ENCODE data around the gene PEX5.

PEX5 gene

GRCh38 chr12:7189398-7190267, at the start of gene PEX5:
TSS of gene PEX5 (plus strand) at chr12:7189686. CDS start at chr12:7190378, 692 bp downstream.
- Histone ChIP-seq H3K9ac (peak within 1 kb of the TSS; percentile 79), H3K4me2 (peak within 1 kb of the TSS; percentile 85), H3K4me1 (ENCODE audit: low read depth, poor library complexity, severe bottlenecking) (peaks cover 19% of the 10 kb centered on the region), H2AFZ (ENCODE audit: low read depth) (peak within 1 kb of the TSS; percentile 86), H3K36me3 (ENCODE audit: insufficient read depth) (no peaks in the 10 kb centered on the region), H3K27me3 (ENCODE audit: insufficient read depth, low read depth) (no peaks in the 10 kb centered on the region), H3K4me3 (IDR thresholded peaks at IDR 0.05; ENCODE audit: insufficient read depth, low read depth, low read length) (no peak within 1 kb of the TSS), H4K20me1 (ENCODE audit: insufficient read depth) (no peaks in the 10 kb centered on the region), H3K79me2 (ENCODE audit: insufficient read depth, low read depth) (0 out of 2 replicates have a peak, but pooled peaks cover 4% of the 10 kb centered on the region), H3K27ac (peak within 1 kb of the TSS; percentile 18; the same call in 1 of the 2 replicates)
- no peak for TF ChIP-seq CTCF (conservative IDR thresholded peaks at IDR 0.05; ENCODE audit: low read depth, low read length)

GRCh38 chr12:7141351-7142005, 48.0 kb upstream of the PEX5 start:
- Histone ChIP-seq H3K4me3 (IDR thresholded peaks at IDR 0.05; ENCODE audit: insufficient read depth, low read depth, low read length) (no peak overlapping the region), H3K9ac (no peak overlapping the region), H3K4me1 (ENCODE audit: low read depth, poor library complexity, severe bottlenecking) (peaks cover 4% of the 10 kb centered on the region), H3K27me3 (ENCODE audit: insufficient read depth, low read depth) (no peaks in the 10 kb centered on the region), H3K79me2 (ENCODE audit: insufficient read depth, low read depth) (no peaks in the 10 kb centered on the region), H3K4me2 (no peak overlapping the region), H3K36me3 (ENCODE audit: insufficient read depth) (no peaks in the 10 kb centered on the region), H4K20me1 (ENCODE audit: insufficient read depth) (no peaks in the 10 kb centered on the region), H3K27ac (no peak overlapping the region), H2AFZ (ENCODE audit: low read depth) (no peak overlapping the region)
- TF ChIP-seq CTCF (conservative IDR thresholded peaks at IDR 0.05; ENCODE audit: low read depth, low read length) = no peak

GRCh38 chr12:7142056-7142644, 47.3 kb upstream of the PEX5 start:
- H3K4me1 ChIP-seq (ENCODE audit: low read depth, poor library complexity, severe bottlenecking) = peaks cover 4% of the 10 kb centered on the region
- H3K36me3 ChIP-seq (ENCODE audit: insufficient read depth) = no peaks in the 10 kb centered on the region
- no peaks in the 10 kb centered on the region for H4K20me1 ChIP-seq (ENCODE audit: insufficient read depth)
- no peak overlapping the region for H2AFZ ChIP-seq (ENCODE audit: low read depth)
- no peaks in the 10 kb centered on the region for H3K27me3 ChIP-seq (ENCODE audit: insufficient read depth, low read depth)
- no peak overlapping the region for H3K4me3 ChIP-seq (IDR thresholded peaks at IDR 0.05; ENCODE audit: insufficient read depth, low read depth, low read length)
- no peaks in the 10 kb centered on the region for H3K79me2 ChIP-seq (ENCODE audit: insufficient read depth, low read depth)
- H3K27ac ChIP-seq = no peak overlapping the region
- peak; percentile 84 for TF ChIP-seq CTCF (conservative IDR thresholded peaks at IDR 0.05; ENCODE audit: low read depth, low read length)
- no peak overlapping the region for H3K9ac ChIP-seq
- H3K4me2 ChIP-seq = no peak overlapping the region

GRCh38 chr12:7142809-7143465, 46.5 kb upstream of the PEX5 start:
- H3K36me3 ChIP-seq (ENCODE audit: insufficient read depth) = no peaks in the 10 kb centered on the region
- peaks cover 4% of the 10 kb centered on the region for H3K4me1 ChIP-seq (ENCODE audit: low read depth, poor library complexity, severe bottlenecking)
- no peak overlapping the region for H3K27ac ChIP-seq
- no peak for TF ChIP-seq CTCF (conservative IDR thresholded peaks at IDR 0.05; ENCODE audit: low read depth, low read length)
- no peaks in the 10 kb centered on the region for H3K27me3 ChIP-seq (ENCODE audit: insufficient read depth, low read depth)
- H2AFZ ChIP-seq (ENCODE audit: low read depth) = no peak overlapping the region
- no peak overlapping the region for H3K9ac ChIP-seq
- no peak overlapping the region for H3K4me3 ChIP-seq (IDR thresholded peaks at IDR 0.05; ENCODE audit: insufficient read depth, low read depth, low read length)
- no peaks in the 10 kb centered on the region for H3K79me2 ChIP-seq (ENCODE audit: insufficient read depth, low read depth)
- H3K4me2 ChIP-seq = no peak overlapping the region
- H4K20me1 ChIP-seq (ENCODE audit: insufficient read depth) = no peaks in the 10 kb centered on the region

All from KMS-11 (cell line).